CD4-positive, alpha-beta memory T cell (primary cell): ENCODE data around the gene VBP1. TPM values are rescaled to one million over a fixed set of nuclear protein-coding genes. Genes with fewer than 3 reads are reported as not detected.
"Not testable (repeated sequence)": the region's sequence is repeated elsewhere in the genome, so short reads cannot be mapped to it uniquely, and the experiment has no call there.

Experiments
- CTCF ChIA-PET: fragments of 350-600 bp; sonication (Branson Sonifier 250); formaldehyde crosslinking; loops from one replicate; lab custom pipeline; 2021; ENCODE audit warnings: inconsistent platforms; ENCODE audit not compliant: partially characterized antibody; lab: Charles Lee
- POLR2A ChIA-PET: fragments of 350-600 bp; sonication (Branson Sonifier 250); formaldehyde crosslinking; loops from one replicate; lab custom pipeline; 2021; ENCODE audit not compliant: partially characterized antibody; lab: Charles Lee
- DNase-seq, 5 donors: peaks; one replicate each; pipeline versions ENCODE4 v3.0.0 to v3.0.0-alpha.2; 2020 to 2022; ENCODE audit warnings: mixed read lengths in 1 of 5
- H3K27ac ChIP-seq: one replicate; pipeline ENCODE4 v1.7.0; 2013; ENCODE audit warnings: low read depth, low read length
- H3K27me3 ChIP-seq: 2 replicates; pipeline ENCODE4 v1.7.0; 2013; ENCODE audit warnings: mild to moderate bottlenecking, low read length, moderate library complexity; ENCODE audit not compliant: insufficient read depth
- H3K36me3 ChIP-seq: 2 replicates; pipeline ENCODE4 v1.7.0; 2013; ENCODE audit warnings: mild to moderate bottlenecking, low read length, moderate library complexity; ENCODE audit not compliant: insufficient read depth
- H3K4me1 ChIP-seq: 2 replicates; pipeline ENCODE4 v1.7.0; 2013; ENCODE audit warnings: mild to moderate bottlenecking, low read length, moderate library complexity; ENCODE audit not compliant: insufficient read depth
- H3K4me3 ChIP-seq, 2 donors: one replicate each; pipeline ENCODE4 v1.7.0; 2013; ENCODE audit warnings: low read length in 2 of 2, mild to moderate bottlenecking in 1 of 2
- H3K9me3 ChIP-seq, 2 donors: one replicate each; pipeline ENCODE4 v1.7.0; 2013; ENCODE audit warnings: low read length in 2 of 2, control low read depth in 1 of 2; ENCODE audit not compliant: control insufficient read depth in 1 of 2
- H3K27ac Mint-ChIP-seq, 7 donors: one replicate each; pipeline ENCODE4 v1.8.0; 2020 to 2021; ENCODE audit warnings: mixed read lengths in 7 of 7, mild to moderate bottlenecking in 6 of 7, inconsistent platforms in 3 of 7, moderate library complexity in 3 of 7
- H3K27me3 Mint-ChIP-seq, 2 donors: one replicate each; pipeline ENCODE4 v1.8.0; 2020 to 2021; ENCODE audit warnings: mixed read lengths in 2 of 2
- H3K36me3 Mint-ChIP-seq, 2 donors: one replicate each; pipeline ENCODE4 v1.8.0; 2020 to 2021; ENCODE audit warnings: mixed read lengths in 2 of 2, inconsistent platforms in 1 of 2, mild to moderate bottlenecking in 1 of 2
- H3K4me1 Mint-ChIP-seq, 4 donors: one replicate each; pipeline ENCODE4 v1.8.0; 2020 to 2021; ENCODE audit warnings: mixed read lengths in 4 of 4, mild to moderate bottlenecking in 1 of 4
- H3K4me3 Mint-ChIP-seq, 8 donors: one replicate each; pipeline ENCODE4 v1.8.0; 2020 to 2021; ENCODE audit warnings: mixed read lengths in 8 of 8, mild to moderate bottlenecking in 7 of 8, moderate library complexity in 6 of 8, inconsistent platforms in 3 of 8
- H3K9me3 Mint-ChIP-seq, 8 donors: one replicate each; pipeline ENCODE4 v1.8.0; 2020 to 2021; ENCODE audit warnings: mixed read lengths in 8 of 8, mild to moderate bottlenecking in 5 of 8, inconsistent platforms in 3 of 8, moderate library complexity in 1 of 8
- intact Hi-C: fragments of 100-400 bp; cut with micrococcal nuclease; formaldehyde crosslinking; loops from one replicate; pipeline ENCODE4 v1.15.1; 2023
- polyA plus RNA-seq, 2 donors: library from polyadenylated mRNA; unstranded; fragments of 300-500 nt; fragmentation: Illumina TruSeq; gene quantifications; one replicate each; pipeline ENCODE4 v1.2.3, GENCODE V29; 2021
- total RNA-seq, 2 experiments: library from RNA; stranded (reverse); gene quantifications; one replicate each; pipeline ENCODE4 v1.2.3, GENCODE V29; 2021

The VBP1 gene
- total and polyA plus RNA-seq, 4 experiments from 2014 or later = 30.8 to 112 (median 58.4) TPM

DNA sequence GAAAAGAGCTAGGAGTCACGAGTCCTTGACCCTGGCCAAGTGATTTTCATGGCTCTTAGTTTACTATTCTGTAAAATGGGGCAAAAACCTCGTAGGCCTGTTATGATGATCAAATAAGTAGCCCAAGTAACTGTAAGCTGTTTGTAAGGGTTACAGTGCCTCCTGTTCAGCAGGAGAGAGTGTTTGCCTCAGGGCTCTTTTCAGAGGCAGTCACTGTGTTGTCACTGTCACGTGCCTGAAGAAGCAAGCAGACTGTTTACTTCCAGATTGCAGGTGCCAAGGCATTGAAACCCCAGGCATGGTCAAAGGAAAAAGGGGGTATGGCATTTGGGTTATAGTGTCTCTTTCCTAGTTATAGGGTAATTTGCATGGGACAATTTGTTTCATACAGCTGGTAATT lies 43.5 kb downstream of the VBP1 start:
- peaks cover 3 to 14% of the 10 kb centered on the region in 2 donors for H3K36me3 Mint-ChIP-seq
- H3K27ac Mint-ChIP-seq = peak overlapping the region in 1 of 7 donors; percentile 13
- H3K4me3 ChIP-seq = no peak overlapping the region
- H3K4me3 Mint-ChIP-seq = no peak overlapping the region
- H3K9me3 ChIP-seq = no peaks in the 10 kb centered on the region
- H3K4me1 ChIP-seq = peaks cover 28% of the 10 kb centered on the region
- intact Hi-C loops = loop anchor here (5.0 kb wide), 1 partner anchor 623 kb away; the partner anchor contains the start of gene VAMP7
- H3K36me3 ChIP-seq = peaks cover 4% of the 10 kb centered on the region
- POLR2A ChIA-PET = interaction anchor here (1.0 kb wide), 1 partner anchor 43 kb away, joined by 3 read pairs; the partner anchor contains the start of gene VBP1
- H3K4me1 Mint-ChIP-seq = peaks cover 16 to 39% (median 18%) of the 10 kb centered on the region in 4 donors
- H3K27me3 ChIP-seq = no peaks in the 10 kb centered on the region
- no peaks in the 10 kb centered on the region for H3K27me3 Mint-ChIP-seq
- no peaks in the 10 kb centered on the region for H3K9me3 Mint-ChIP-seq
- no peak overlapping the region for H3K27ac ChIP-seq
- no peak for DNase-seq
- CTCF ChIA-PET = no interaction called here

DNA sequence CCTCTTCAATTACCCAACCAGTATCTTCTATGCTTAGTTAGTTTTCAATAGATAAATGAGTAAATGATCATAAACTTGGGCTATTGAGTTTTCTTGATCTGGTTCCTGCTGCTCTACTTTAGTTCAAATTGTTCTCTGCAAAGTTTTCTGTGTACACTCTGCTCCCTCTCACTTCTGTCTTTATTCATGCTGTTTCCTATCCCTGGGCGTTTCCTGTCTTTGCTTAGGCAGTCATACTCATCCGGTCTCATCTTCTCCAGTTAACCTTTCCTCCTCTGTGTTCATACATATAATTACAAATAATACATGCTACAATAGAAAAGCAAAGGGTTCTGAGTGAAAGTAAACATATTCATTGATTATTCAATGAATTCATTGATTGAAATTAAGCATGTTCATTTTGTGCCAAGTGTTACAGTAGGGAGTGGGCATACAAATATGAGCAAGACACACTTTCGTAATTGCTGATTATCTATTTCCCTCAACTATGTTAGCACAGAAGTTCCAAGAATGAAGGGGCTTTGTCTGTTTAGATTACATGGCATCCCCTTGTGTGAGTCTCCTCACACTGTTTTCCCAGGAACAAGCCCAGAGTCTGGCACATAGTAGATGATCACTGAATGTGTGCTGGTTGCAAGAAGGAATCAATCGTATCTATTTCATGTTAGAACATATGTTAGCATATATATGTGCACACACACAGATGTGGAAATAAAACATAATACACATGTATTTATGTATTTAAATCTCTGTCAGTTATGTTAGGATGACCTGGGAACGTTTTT lies 46.9 kb downstream of the VBP1 start:
- Mint-ChIP-seq H3K36me3 (peaks cover 3 to 14% of the 10 kb centered on the region in 2 donors), H3K27ac (peak overlapping the region; percentile 62 to 97 (median 82)), H3K27me3 (no peaks in the 10 kb centered on the region), H3K4me3 (peak overlapping the region; percentile 66 to 91 (median 83)), H3K9me3 (peaks cover 0 to 2% (median 0%) of the 10 kb centered on the region in 8 donors), H3K4me1 (peaks cover 10 to 40% (median 16%) of the 10 kb centered on the region in 4 donors)
- Histone ChIP-seq H3K4me3 (peak overlapping the region; percentile 42 to 78), H3K27me3 (no peaks in the 10 kb centered on the region), H3K4me1 (peaks cover 31% of the 10 kb centered on the region), H3K36me3 (peaks cover 4% of the 10 kb centered on the region), H3K27ac (peak overlapping the region; percentile 87), H3K9me3 (no peaks in the 10 kb centered on the region)
- intact Hi-C loops = loop anchor here (1.0 to 5.0 kb wide), 3 partner anchors 47 to 619 kb away; partner anchors contain the start of genes FUNDC2, VAMP7 and VBP1
- ChIA-PET CTCF (interaction anchor here (1.7 kb wide), 1 partner anchor 46 kb away, joined by 3 read pairs; the partner anchor contains the start of gene VBP1), POLR2A (interaction anchor here (0.6 to 1.6 kb wide), 3 partner anchors 46 to 349 kb away, joined by 3 to 14 read pairs (median 3); partner anchors contain the start of genes SPRY3 and VBP1)
- DNase-seq = peak in 4 of 5 donors; percentile 18 to 30 (median 24)

DNA sequence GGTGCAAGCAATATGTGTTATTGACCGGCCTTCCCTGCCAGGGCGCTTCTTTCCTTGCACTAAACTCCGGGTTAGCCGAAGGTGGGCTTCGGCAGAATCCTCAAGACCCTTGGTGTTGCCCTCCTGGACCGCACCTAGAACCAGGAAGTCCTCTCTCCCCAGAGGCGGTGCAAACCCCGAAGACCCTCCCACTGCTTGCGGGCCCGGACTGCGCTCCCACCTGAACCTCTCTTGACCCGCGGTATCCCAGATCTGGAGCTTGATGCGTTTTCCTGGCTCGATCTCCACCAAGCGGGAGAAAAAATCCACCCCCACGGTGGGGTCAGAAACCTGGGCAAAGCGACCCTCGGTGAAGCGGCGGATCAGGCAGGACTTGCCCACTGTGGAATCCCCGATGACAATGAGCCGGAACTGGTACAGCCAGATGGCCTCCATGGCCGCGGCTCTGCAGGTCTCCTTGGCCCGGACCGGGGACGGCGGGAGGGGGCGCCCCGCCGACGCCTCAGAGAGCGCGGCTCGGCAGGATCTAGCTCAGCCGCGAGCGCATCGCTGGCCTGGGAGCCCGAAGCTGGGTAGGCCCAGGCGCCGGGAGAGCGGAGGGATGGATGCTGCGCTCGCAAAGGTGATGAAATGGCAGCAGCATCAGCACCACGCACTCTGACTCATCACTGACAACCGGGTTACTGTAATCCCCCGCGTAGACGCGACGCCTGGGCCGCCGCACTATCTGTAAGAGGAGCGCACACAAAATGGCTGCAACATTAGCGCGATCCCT lies 47.8 kb downstream of the VBP1 start, which contains the start of gene RAB39B:
RAB39B (minus strand) TSS at position 638 of the 775 bp plus-strand sequence; CDS start at position 435, 203 bp downstream.
- peak; percentile 65 to 83 (median 72) for DNase-seq
- Histone ChIP-seq H3K27me3 (no peaks in the 10 kb centered on the region), H3K27ac (peak within 1 kb of the TSS; percentile 87), H3K36me3 (peaks cover 4% of the 10 kb centered on the region), H3K4me1 (peaks cover 31% of the 10 kb centered on the region), H3K4me3 (peak within 1 kb of the TSS; percentile 42 to 78), H3K9me3 (no peaks in the 10 kb centered on the region)
- intact Hi-C loops = loop anchor here (1.0 to 5.0 kb wide), 3 partner anchors 48 to 618 kb away; partner anchors contain the start of genes FUNDC2, VAMP7 and VBP1
- no peaks in the 10 kb centered on the region for H3K27me3 Mint-ChIP-seq
- CTCF ChIA-PET = interaction anchor here (1.7 kb wide), 1 partner anchor 47 kb away, joined by 3 read pairs; the partner anchor contains the start of gene VBP1
- peaks cover 10 to 40% (median 16%) of the 10 kb centered on the region in 4 donors for H3K4me1 Mint-ChIP-seq
- peak within 1 kb of the TSS; percentile 62 to 97 (median 82) for H3K27ac Mint-ChIP-seq
- peak within 1 kb of the TSS; percentile 66 to 91 (median 83) for H3K4me3 Mint-ChIP-seq
- H3K36me3 Mint-ChIP-seq = peaks cover 3 to 14% of the 10 kb centered on the region in 2 donors
- POLR2A ChIA-PET = interaction anchor here (0.9 to 1.6 kb wide), 2 partner anchors 47 to 348 kb away, joined by 3 to 14 read pairs; partner anchors contain the start of genes SPRY3 and VBP1
- H3K9me3 Mint-ChIP-seq = peaks cover 0 to 2% (median 0%) of the 10 kb centered on the region in 8 donors

DNA sequence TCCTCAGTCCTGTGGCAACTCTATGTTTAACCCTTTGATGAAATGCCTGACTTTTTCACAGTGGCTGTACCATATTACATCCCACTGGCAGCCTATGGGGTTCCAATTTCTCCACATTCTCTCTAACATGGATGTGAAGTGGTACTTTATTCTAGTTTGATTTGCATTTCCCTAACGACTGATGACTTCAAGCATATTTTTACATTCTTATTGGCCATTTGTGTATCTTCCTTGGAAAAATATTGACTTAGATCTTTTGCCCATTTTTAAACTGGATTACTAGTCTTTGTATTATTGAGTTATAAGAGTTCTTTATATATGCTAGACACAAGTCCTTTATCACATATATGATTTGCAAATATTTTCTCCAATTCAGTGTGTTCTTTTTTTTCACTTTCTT lies 50.2 kb downstream of the VBP1 start:
- H3K27me3 ChIP-seq = no peaks in the 10 kb centered on the region
- intact Hi-C loops = no loop called here
- peaks cover 0 to 3% of the 10 kb centered on the region in 2 donors for H3K36me3 Mint-ChIP-seq
- no peak overlapping the region for H3K27ac ChIP-seq
- H3K27me3 Mint-ChIP-seq = no peaks in the 10 kb centered on the region
- no peaks in the 10 kb centered on the region for H3K36me3 ChIP-seq
- H3K4me1 ChIP-seq = peaks cover 23% of the 10 kb centered on the region
- ChIA-PET CTCF (no interaction called here), POLR2A (interaction anchor here (1.0 kb wide), 1 partner anchor 50 kb away, joined by 4 read pairs; the partner anchor contains the start of gene VBP1)
- H3K4me3 Mint-ChIP-seq = no peak overlapping the region
- no peak overlapping the region for H3K4me3 ChIP-seq
- peaks cover 0 to 4% (median 3%) of the 10 kb centered on the region in 8 donors for H3K9me3 Mint-ChIP-seq
- H3K9me3 ChIP-seq = no peaks in the 10 kb centered on the region
- no peak for DNase-seq
- peaks cover 5 to 27% (median 10%) of the 10 kb centered on the region in 4 donors for H3K4me1 Mint-ChIP-seq
- peak overlapping the region in 3 of 7 donors; percentile 37 to 68 (median 57) for H3K27ac Mint-ChIP-seq

DNA sequence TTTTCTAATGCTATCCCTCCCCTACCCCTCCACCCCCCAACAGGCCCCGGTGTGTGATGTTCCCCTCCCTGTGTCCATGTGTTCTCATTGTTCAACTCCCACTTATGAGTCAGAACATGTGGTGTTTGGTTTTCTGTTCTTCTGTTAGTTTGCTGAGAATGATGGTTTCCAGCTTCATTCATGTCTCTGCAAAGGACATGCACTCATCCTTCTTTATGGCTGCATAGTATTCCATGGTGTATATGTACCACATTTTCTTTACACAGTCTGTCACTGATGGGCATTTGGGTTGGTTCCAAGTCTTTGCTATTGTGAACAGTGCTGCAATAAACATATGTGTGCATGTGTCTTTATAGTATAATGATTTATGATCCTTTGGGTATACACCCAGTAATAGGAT lies 51.7 kb downstream of the VBP1 start:
- H3K9me3 Mint-ChIP-seq, H3K36me3 Mint-ChIP-seq, intact Hi-C loops, H3K4me1 ChIP-seq, H3K4me3 Mint-ChIP-seq, DNase-seq, H3K27ac ChIP-seq, H3K36me3 ChIP-seq, H3K27me3 Mint-ChIP-seq, H3K4me3 ChIP-seq, POLR2A ChIA-PET, H3K27me3 ChIP-seq, CTCF ChIA-PET, H3K9me3 ChIP-seq: not testable (repeated sequence)
- H3K27ac Mint-ChIP-seq = peak overlapping the region in 1 of 7 donors; percentile 36
- peaks cover 3 to 15% (median 5%) of the 10 kb centered on the region in 4 donors for H3K4me1 Mint-ChIP-seq

DNA sequence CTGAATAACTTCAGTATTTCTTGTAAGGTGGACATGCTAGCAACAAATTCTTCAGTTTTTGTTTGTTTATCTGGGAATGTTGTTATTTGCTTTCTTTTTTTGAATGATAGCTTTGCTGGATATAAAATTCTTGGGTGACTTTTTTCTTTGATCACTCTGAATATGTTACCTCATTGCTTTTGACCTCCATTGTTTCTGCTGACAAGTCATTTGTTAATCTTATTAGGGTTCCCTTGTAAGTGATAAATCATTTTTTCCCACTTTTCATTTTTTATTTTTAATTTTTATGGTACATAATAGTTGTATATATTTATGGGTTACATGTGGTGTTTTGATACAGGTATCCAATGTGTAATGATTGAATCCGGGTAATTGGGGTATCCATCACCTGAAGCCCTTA lies 54.7 kb downstream of the VBP1 start:
- intact Hi-C loops = no loop called here
- H3K27me3 Mint-ChIP-seq = no peaks in the 10 kb centered on the region

More for the DNA sequence above, 54.7 kb downstream of the VBP1 start:
- H3K9me3 Mint-ChIP-seq = peaks cover 0 to 10% (median 4%) of the 10 kb centered on the region in 8 donors
- H3K27me3 ChIP-seq = no peaks in the 10 kb centered on the region
- CTCF ChIA-PET = no interaction called here
- no peak overlapping the region for H3K27ac Mint-ChIP-seq
- POLR2A ChIA-PET = no interaction called here
- no peak overlapping the region for H3K27ac ChIP-seq
- H3K36me3 ChIP-seq = no peaks in the 10 kb centered on the region
- H3K4me3 ChIP-seq = no peak overlapping the region
- DNase-seq = no peak
- H3K4me1 Mint-ChIP-seq = no peaks in the 10 kb centered on the region
- H3K36me3 Mint-ChIP-seq = no peaks in the 10 kb centered on the region
- no peak overlapping the region for H3K4me3 Mint-ChIP-seq
- H3K9me3 ChIP-seq = no peaks in the 10 kb centered on the region
- H3K4me1 ChIP-seq = no peaks in the 10 kb centered on the region
